ENCODE data around the gene SSTR5. TPM values are rescaled to one million over a fixed set of nuclear protein-coding genes. Genes with fewer than 3 reads are reported as not detected.
"Not testable (repeated sequence)": the region's sequence is repeated elsewhere in the genome, so short reads cannot be mapped to it uniquely, and the experiment has no call there.

The SSTR5 gene
- 0.43 and 1.8 TPM in 2 replicates for total RNA-seq (ENCODE audit: low replicate concordance)
- long read RNA-seq = 0 reads

GRCh38 chr16:1072526-1073261, at the start of gene SSTR5:
TSS of gene SSTR5 (plus strand) at chr16:1072747. CDS start at chr16:1078869, 6,122 bp downstream.
- Mint-ChIP-seq H3K27me3 (peaks cover 26% of the 10 kb centered on the region), H3K27ac (no peak within 1 kb of the TSS), H3K4me1 (ENCODE audit: unreplicated experiment) (peaks cover 8% of the 10 kb centered on the region), H3K9me3 (no peaks in the 10 kb centered on the region), H3K4me3 (no peak within 1 kb of the TSS), H3K36me3 (no peaks in the 10 kb centered on the region)
- no peak for TF ChIP-seq CTCF (conservative IDR thresholded peaks at IDR 0.05)
- no peak for DNase-seq (ENCODE audit: extremely low spot score, unreplicated experiment)

DNA sequence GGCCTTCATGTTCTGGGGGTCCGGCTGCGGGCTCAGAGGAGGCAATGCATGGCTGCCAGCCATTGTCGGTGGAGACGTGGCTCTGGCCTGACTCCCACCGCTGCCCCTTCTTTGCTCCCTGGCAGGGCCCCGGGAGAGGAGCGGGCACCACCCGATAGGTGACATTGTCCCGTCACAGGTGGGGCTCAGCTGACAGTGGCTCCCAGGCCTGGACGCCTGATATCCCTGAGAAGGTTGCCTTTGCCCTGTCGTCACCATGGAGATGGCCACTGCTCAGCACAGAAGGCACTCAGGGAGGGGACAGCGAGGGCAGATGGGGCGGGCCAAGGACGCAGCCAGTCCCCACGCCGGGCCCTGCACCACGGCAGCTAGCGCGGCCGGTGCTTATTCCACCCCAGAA, 48.4 kb upstream of the SSTR5 start:
- TF ChIP-seq CTCF (conservative IDR thresholded peaks at IDR 0.05) = no peak
- Mint-ChIP-seq H3K4me3 (no peak overlapping the region), H3K27ac (no peak overlapping the region), H3K9me3 (no peaks in the 10 kb centered on the region), H3K4me1 (ENCODE audit: unreplicated experiment) (peaks cover 5% of the 10 kb centered on the region), H3K36me3 (no peaks in the 10 kb centered on the region), H3K27me3 (no peaks in the 10 kb centered on the region)
- no peak for DNase-seq (ENCODE audit: extremely low spot score, unreplicated experiment)

DNA sequence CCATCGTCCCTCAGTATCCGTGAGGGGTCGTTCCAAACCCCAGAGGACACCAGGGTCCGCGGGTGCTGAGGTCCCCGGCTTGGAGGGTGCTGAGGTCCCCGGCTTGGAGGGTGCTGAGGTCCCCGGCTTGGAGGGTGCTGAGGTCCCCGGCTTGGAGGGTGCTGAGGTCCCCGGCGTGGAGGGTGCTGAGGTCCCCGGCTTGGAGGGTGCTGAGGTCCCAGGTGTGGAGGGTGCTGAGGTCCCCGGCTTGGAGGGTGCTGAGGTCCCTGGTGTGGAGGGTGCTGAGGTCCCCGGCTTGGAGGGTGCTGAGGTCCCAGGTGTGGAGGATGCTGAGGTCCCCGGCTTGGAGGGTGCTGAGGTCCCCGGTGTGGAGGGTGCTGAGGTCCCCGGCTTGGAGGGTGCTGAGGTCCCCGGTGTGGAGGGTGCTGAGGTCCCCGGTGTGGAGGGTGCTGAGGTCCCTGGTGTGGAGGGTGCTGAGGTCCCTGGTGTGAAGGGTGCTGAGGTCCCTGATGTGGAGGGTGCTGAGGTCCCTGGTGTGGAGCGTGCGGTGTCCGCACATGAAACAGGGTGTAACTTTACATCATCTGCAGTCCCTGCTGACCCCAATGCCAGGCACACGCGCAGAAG, 47.3 kb upstream of the SSTR5 start:
- not testable (repeated sequence) for H3K4me3 Mint-ChIP-seq; H3K27me3 Mint-ChIP-seq; H3K9me3 Mint-ChIP-seq; DNase-seq (ENCODE audit: extremely low spot score, unreplicated experiment); H3K27ac Mint-ChIP-seq; H3K4me1 Mint-ChIP-seq (ENCODE audit: unreplicated experiment); H3K36me3 Mint-ChIP-seq

DNA sequence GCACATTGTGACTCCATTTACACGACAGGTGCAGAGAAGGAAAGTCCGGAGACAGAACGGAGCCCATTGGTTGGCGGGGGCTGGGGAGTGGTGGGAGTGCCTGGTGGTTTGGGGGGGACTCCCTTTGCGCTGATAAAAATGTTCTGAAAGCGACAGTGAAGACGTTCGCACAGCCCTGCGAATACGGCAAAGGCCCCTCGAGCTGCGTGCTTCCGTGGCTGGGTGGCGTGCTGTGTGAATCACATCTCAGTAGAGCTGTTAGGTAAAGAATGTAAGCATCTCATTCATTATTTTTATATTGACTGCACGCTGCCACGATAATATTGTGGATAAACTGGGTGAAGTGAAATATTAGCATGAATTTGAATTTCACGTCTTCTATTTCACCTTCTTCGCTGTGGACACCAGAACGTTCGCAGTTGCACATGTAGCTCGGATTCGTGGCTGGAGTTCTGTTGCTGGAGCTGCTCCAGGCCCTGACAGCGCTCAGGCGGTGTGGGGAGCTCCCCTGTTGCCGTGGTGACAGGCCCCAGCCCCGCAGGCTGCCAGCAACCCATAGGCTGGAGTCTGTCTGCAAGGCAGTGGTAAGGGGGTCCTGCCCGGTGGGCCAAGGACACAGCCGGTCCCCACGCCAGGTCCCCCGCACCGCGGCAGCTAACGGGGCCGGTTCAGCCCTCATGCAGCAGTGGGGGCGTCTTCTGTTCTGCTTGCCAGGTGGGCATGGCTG, 46.3 kb upstream of the SSTR5 start:
- Mint-ChIP-seq H3K27ac (no peak overlapping the region), H3K27me3 (no peaks in the 10 kb centered on the region), H3K4me1 (ENCODE audit: unreplicated experiment) (peaks cover 5% of the 10 kb centered on the region), H3K4me3 (no peak overlapping the region), H3K9me3 (no peaks in the 10 kb centered on the region), H3K36me3 (no peaks in the 10 kb centered on the region)
- no peak for TF ChIP-seq CTCF (conservative IDR thresholded peaks at IDR 0.05)
- DNase-seq (ENCODE audit: extremely low spot score, unreplicated experiment) = no peak

DNA sequence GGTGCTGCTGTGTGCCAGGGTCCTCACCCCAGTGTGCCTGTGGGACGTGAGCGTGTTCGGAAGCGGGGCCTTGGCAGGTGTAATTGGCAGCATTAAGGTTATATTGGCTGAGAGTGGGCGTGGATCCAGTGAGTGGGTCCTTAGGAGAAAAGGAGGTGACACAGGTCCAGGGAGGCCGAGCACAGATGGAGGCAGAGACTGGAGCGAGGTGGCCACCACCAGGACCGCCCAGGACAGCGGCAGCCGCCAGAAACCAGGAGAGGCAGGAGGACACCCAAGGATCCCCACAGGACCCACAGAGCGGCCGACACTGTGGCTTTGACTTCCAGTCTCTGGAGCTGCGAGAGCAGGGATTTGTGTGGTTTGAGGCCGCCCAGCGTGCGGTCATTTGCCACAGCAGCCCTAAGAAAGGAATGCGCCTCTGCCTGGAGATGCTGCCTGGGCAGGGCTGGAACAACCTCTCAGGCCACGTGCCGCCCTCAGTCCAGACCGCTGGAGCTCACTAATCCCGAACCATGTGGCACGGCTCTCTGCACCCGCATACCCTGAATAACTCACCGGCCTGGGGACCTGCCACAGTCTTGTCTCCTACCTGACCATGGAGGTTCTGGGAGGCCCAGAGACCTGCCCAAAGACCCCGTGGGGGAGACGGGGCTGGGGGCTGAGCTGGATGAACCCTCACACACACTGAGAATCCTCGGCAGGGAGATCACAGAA, 45.6 kb upstream of the SSTR5 start:
- H3K36me3 Mint-ChIP-seq = no peaks in the 10 kb centered on the region
- no peaks in the 10 kb centered on the region for H3K9me3 Mint-ChIP-seq
- H3K27me3 Mint-ChIP-seq = no peaks in the 10 kb centered on the region
- H3K27ac Mint-ChIP-seq = no peak overlapping the region
- TF ChIP-seq CTCF (conservative IDR thresholded peaks at IDR 0.05) = no peak
- no peak overlapping the region for H3K4me3 Mint-ChIP-seq
- DNase-seq (ENCODE audit: extremely low spot score, unreplicated experiment) = no peak
- H3K4me1 Mint-ChIP-seq (ENCODE audit: unreplicated experiment) = peaks cover 5% of the 10 kb centered on the region

Measured in type B pancreatic cell (in vitro differentiated cells).